Heart left ventricle (tissue), 16 donors: Measurements from ENCODE around the gene KATNB1. TPM values are rescaled to one million over a fixed set of nuclear protein-coding genes. Genes with fewer than 3 reads are reported as not detected.
A peak's percentile ranks its signal among the peaks of the same experiment; 100 is the strongest.

Source experiments
- ATAC-seq, 4 donors: fragments of 200-7000 bp; cut with Tn5 transposase; one replicate each; pipeline ENCODE4 v1.9.1; 2020 to 2022; ENCODE audit warnings: moderate library complexity in 4 of 4, mild to moderate bottlenecking in 3 of 4, moderate number of reproducible peaks in 1 of 4
- DNase-seq, 5 donors: peaks; one replicate each; pipeline ENCODE4 v3.0.0-alpha.2; 2020
- H3K27ac ChIP-seq, 12 donors: fragments of 200-600 bp; sonication (generic) in 4 of 12; one replicate each; pipeline versions ENCODE4 v1.5.0 to v1.8.0; 2016 to 2022; ENCODE audit warnings: mild to moderate bottlenecking in 2 of 12
- H3K27me3 ChIP-seq, 9 donors: fragments of 200-600 bp; sonication (generic) in 2 of 9; one replicate each; pipeline versions ENCODE4 v1.5.1 to v1.8.0; 2016 to 2022; ENCODE audit warnings: mild to moderate bottlenecking in 3 of 9
- H3K36me3 ChIP-seq, 9 donors: fragments of 200-600 bp; sonication (generic) in 2 of 9; one replicate each; pipeline versions ENCODE4 v1.5.0 to v1.8.0; 2018 to 2022; ENCODE audit warnings: mild to moderate bottlenecking in 2 of 9
- H3K4me1 ChIP-seq, 12 donors: fragments of 200-600 bp; sonication (generic) in 4 of 12; one replicate each; pipeline versions ENCODE4 v1.5.0 to v1.8.0; 2016 to 2022; ENCODE audit warnings: mild to moderate bottlenecking in 3 of 12
- H3K4me3 ChIP-seq, 12 donors: fragments of 200-600 bp; sonication (generic) in 4 of 12; one replicate each; pipeline versions ENCODE4 v1.5.0 to v1.8.0; 2017 to 2022; ENCODE audit warnings: mild to moderate bottlenecking in 9 of 12, moderate library complexity in 4 of 12
- H3K9me3 ChIP-seq, 12 donors: fragments of 200-600 bp; sonication (generic) in 4 of 12; one replicate each; pipeline versions ENCODE4 v1.5.0 to v1.8.0; 2016 to 2022; ENCODE audit warnings: mild to moderate bottlenecking in 1 of 12
- POLR2A ChIP-seq, 2 donors: fragments of 450-650 bp; IDR thresholded peaks; one replicate each; pipeline ENCODE4 v1.6.1; 2017; ENCODE audit warnings: antibody characterized with exemption in 2 of 2, mild to moderate bottlenecking in 2 of 2, moderate library complexity in 2 of 2
- WGBS, 4 donors: extraction: QIAGEN DNeasy Blood & Tissue Kit in 2 of 4; methylation state at CpG; one replicate each; pipeline versions ENCODE4 v1.1.5 to v1.1.7; 2013 to 2018; 5-methylcytosine and 5-hydroxymethylcytosine counted together
- intact Hi-C, 10 donors: fragments of 100-400 bp; cut with DNase I; formaldehyde crosslinking; loops; one replicate each; pipeline versions ENCODE4 v1.11.1 to v1.14.2; 2022
- polyA plus RNA-seq, 2 donors: library from polyadenylated mRNA; stranded (reverse); fragments of 200-250 nt; gene quantifications; one replicate each; pipeline ENCODE4 v1.2.3, GENCODE V29; 2013
- total RNA-seq, 9 donors: library from RNA; depleted of rRNA in 2 of 9; stranded (reverse); fragments of >200 nt in 2 of 9; fragmentation: NEBNext Ultra II Directional in 3 of 9; extraction: Animal tissue kit (Norgen Biotek cat#: 25700) in 3 of 9; gene quantifications; one replicate each; pipeline versions ENCODE4 v1.1.0 to v1.2.4, GENCODE V29; 2016 to 2023
- TF ChIP-seq, protein P1 (sequence below), 12 donors: fragments of 200-600 bp; sonication (generic) in 4 of 12; IDR thresholded peaks; one replicate each; pipeline versions ENCODE4 v1.5.0 to v1.8.0; 2018 to 2022; ENCODE audit warnings: antibody characterized with exemption in 12 of 12, mild to moderate bottlenecking in 5 of 12
- donor health status: ischemic (EF 13 %, LVEDD 7.1; RV severe dilation, severe dysfunction).
- donor health status: healthy with polysubstance abuse.
- donor health status: DM: no; HTN: yes; CAD: no.
- donor health status: DM: no; HTN: no; CAD: no.
- donor health status: ischemic (EF 25% LVEDD 6.9; RV normal size, moderate dysfunction).
- donor health status: ischemic (EF 25% LVEDD 5.7; RV mildly dilated, moderate dysfunction).
- donor health status: healthy.
- donor health status: DM: yes; HTN: yes; CAD: no.
- donor health status: ischemic (EF 35%, LVEDD 5.7; RV mildly dilated, moderate dysfunction).
- donor health status: nonischemic (EF 11% LVEDD 7.7; RV severe dilation, severe dysfunction).
- donor health status: DM: yes; HTN: yes; CAD: no.
- donor health status: PGD.
- donor health status: ischemic (EF 29% LVEDD 5.4; RV normal size, mild dysfunction).
- donor health status: nonischemic (EF 23%, LVEDD 6.1; RV moderate dilation, normal function).

KATNB1 gene
- total and polyA plus RNA-seq, 11 donors, result 8.0 to 20.5 (median 15.3) TPM

- Histone ChIP-seq H3K4me1 (peaks cover 6 to 33% (median 28%) of the 10 kb centered on the region in 12 donors), H3K9me3 (no peaks in the 10 kb centered on the region), H3K27me3 (no peaks in the 10 kb centered on the region), H3K36me3 (peaks cover 0 to 71% (median 51%) of the 10 kb centered on the region in 9 donors), H3K27ac (no peak overlapping the region), H3K4me3 (no peak overlapping the region)
- no peak for TF ChIP-seq POLR2A (IDR thresholded peaks at IDR 0.05)
- TF ChIP-seq, protein P1, sequence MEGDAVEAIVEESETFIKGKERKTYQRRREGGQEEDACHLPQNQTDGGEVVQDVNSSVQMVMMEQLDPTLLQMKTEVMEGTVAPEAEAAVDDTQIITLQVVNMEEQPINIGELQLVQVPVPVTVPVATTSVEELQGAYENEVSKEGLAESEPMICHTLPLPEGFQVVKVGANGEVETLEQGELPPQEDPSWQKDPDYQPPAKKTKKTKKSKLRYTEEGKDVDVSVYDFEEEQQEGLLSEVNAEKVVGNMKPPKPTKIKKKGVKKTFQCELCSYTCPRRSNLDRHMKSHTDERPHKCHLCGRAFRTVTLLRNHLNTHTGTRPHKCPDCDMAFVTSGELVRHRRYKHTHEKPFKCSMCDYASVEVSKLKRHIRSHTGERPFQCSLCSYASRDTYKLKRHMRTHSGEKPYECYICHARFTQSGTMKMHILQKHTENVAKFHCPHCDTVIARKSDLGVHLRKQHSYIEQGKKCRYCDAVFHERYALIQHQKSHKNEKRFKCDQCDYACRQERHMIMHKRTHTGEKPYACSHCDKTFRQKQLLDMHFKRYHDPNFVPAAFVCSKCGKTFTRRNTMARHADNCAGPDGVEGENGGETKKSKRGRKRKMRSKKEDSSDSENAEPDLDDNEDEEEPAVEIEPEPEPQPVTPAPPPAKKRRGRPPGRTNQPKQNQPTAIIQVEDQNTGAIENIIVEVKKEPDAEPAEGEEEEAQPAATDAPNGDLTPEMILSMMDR (IDR thresholded peaks at IDR 0.05), result no peak
- DNase-seq (peak in 2 of 5 donors; percentile 15 to 33), ATAC-seq (no peak)
- intact Hi-C loops, result loop anchor here in 1 of 10 donors (5.0 kb wide), 1 partner anchor 63 kb away; no protein-coding TSS in a partner anchor
- 93 to 96% (median 95%) methylated on average over 8 of the region's 8 CpGs for WGBS, 4 donors
These were observed 48.3 kb downstream of the KATNB1 start for GRCh38 chr16:57783883-57784282.

GRCh38 chr16:57784334-57784733 is 48.8 kb downstream of the KATNB1 start:
- WGBS, 4 donors, result 92 to 96% (median 95%) methylated on average over 7 of the region's 7 CpGs
- no peaks in the 10 kb centered on the region for H3K9me3 ChIP-seq
- peaks cover 0 to 70% (median 47%) of the 10 kb centered on the region in 9 donors for H3K36me3 ChIP-seq
- ATAC-seq (no peak), DNase-seq (peak in 1 of 5 donors; percentile 33)
- intact Hi-C loops, result loop anchor here in 1 of 10 donors (5.0 kb wide), 1 partner anchor 63 kb away; no protein-coding TSS in a partner anchor
- TF ChIP-seq POLR2A (IDR thresholded peaks at IDR 0.05), result no peak
- TF ChIP-seq, protein P1 (IDR thresholded peaks at IDR 0.05), result no peak
- H3K27ac ChIP-seq, result no peak overlapping the region
- H3K4me1 ChIP-seq, result peaks cover 6 to 36% (median 31%) of the 10 kb centered on the region in 12 donors
- no peaks in the 10 kb centered on the region for H3K27me3 ChIP-seq
- no peak overlapping the region for H3K4me3 ChIP-seq

DNA sequence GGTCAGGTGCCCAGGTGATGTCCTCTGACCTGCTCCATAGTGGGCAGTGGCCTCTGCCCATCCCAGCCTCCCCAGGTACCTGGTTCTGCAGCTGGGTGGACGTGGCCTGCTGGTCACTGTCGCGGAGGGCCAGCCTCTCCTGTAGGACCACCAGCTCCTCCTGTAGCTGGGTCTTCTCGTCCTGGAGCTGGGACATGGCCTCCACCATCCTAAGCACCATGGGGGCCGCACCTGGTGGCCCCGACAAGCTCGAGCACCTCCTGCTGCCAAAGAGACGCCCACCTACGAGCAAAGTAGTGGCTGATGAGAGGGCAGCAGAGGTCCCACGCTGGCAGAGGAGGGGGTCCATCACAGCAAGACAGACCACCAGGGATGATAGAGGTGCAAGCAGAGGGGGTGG is 49.8 kb downstream of the KATNB1 start:
- ATAC-seq, result no peak
- Histone ChIP-seq H3K4me3 (no peak overlapping the region), H3K4me1 (peaks cover 6 to 40% (median 33%) of the 10 kb centered on the region in 12 donors), H3K27me3 (no peaks in the 10 kb centered on the region), H3K27ac (no peak overlapping the region), H3K9me3 (no peaks in the 10 kb centered on the region), H3K36me3 (peaks cover 0 to 69% (median 50%) of the 10 kb centered on the region in 9 donors)
- peak in 3 of 5 donors; percentile 7 to 32 (median 31) for DNase-seq
- TF ChIP-seq POLR2A (IDR thresholded peaks at IDR 0.05), result no peak
- TF ChIP-seq, protein P1 (IDR thresholded peaks at IDR 0.05), result no peak
- intact Hi-C loops, result no loop called here
- WGBS, 4 donors, result 90 to 96% (median 95%) methylated on average over 7 to 10 of the region's 10 CpGs

DNA sequence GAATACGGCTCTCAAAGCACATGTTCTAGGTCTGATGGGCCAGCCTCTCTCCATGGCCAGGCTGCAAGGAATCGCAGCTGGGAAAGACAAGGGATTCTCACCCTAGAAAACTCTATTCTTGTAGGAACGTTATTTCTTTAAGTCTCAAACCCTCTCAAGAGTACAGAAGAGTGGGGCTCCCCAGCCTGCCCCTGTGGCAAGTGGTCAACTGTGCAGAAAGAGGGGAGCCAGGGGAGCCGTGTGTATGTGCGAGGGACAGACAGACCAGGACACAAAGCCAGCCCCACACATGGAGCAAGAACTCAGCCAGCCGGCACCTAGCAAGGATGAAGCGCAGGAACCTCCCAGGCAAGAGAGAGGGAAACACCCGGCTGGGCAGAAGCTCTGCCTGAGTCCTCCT is 50.4 kb downstream of the KATNB1 start:
- Histone ChIP-seq H3K27ac (peak overlapping the region in 3 of 12 donors; percentile 73 to 86 (median 83)), H3K27me3 (no peaks in the 10 kb centered on the region), H3K9me3 (no peaks in the 10 kb centered on the region), H3K4me1 (peaks cover 6 to 46% (median 38%) of the 10 kb centered on the region in 12 donors), H3K4me3 (no peak overlapping the region), H3K36me3 (peaks cover 0 to 73% (median 55%) of the 10 kb centered on the region in 9 donors)
- WGBS, 4 donors, result 93 to 98% (median 94%) methylated on average over 8 of the region's 8 CpGs
- intact Hi-C loops, result no loop called here
- no peak for ATAC-seq
- TF ChIP-seq POLR2A (IDR thresholded peaks at IDR 0.05), result no peak
- TF ChIP-seq, protein P1 (IDR thresholded peaks at IDR 0.05), result no peak
- DNase-seq, result peak in 2 of 5 donors; percentile 13 to 40
